ENCODE results near the gene MIDN. TPM values are rescaled to one million over a fixed set of nuclear protein-coding genes. Genes with fewer than 3 reads are reported as not detected.

The MIDN gene
- total and polyA plus RNA-seq, 10 of the 15 experiments (the other 5 are each of a cell fraction or from before 2014, with no cell fraction given), result 0.38 to 51.5 (median 7.2) TPM

- TF ChIP-seq CEBPZ (IDR thresholded peaks at IDR 0.05; ENCODE audit: low read depth, low read length) (no peak), CUX1 (IDR thresholded peaks at IDR 0.05; ENCODE audit: insufficient replicate concordance, low read depth, low read length) (no peak), BRCA1 (IDR thresholded peaks at IDR 0.05; ENCODE audit: low read depth, low read length) (no peak), DPF2 (IDR thresholded peaks at IDR 0.05) (0 out of 2 replicates have a peak, but pooled peaks have one; percentile 29)
Measured at GRCh38 chr19:1249298-1249989, 1.1 kb downstream of the MIDN start (continued).

Measured in GM12878 (cell line).